ENCODE results near the gene PET100. TPM values are rescaled to one million over a fixed set of nuclear protein-coding genes. Genes with fewer than 3 reads are reported as not detected.
A peak's percentile ranks its signal among the peaks of the same experiment; 100 is the strongest.

PET100 gene
- total and polyA plus RNA-seq, 3 experiments from 2014 or later, result 110 to 297 (median 110) TPM

DNA sequence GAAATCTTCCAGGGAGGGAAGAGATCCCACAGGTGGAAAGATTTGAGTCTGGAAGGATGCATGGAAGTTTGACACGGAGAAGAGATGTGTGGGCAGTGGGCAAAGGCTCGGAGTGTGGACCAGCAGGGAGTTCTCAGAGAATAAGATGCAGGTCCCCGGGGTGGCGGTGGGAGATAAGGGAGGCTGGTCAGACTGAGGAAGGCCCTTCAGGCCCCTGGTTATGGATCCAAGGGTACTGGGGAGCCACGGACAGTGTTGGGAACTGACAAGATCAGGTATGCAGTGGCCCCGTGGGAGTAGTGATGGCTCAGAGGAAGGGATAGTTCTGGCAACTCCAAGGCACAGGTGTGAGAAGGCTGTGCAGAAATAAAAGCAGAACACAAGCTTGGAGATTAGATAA, 31.4 kb upstream of the PET100 start:
- H3K27ac ChIP-seq (ENCODE audit: low read depth, low read length), result no peak overlapping the region
- CTCF ChIA-PET, result no interaction called here
- peaks cover 38 to 43% of the 10 kb centered on the region in 2 donors for H3K27me3 Mint-ChIP-seq
- POLR2A ChIA-PET, result no interaction called here
- H3K9me3 Mint-ChIP-seq, result no peaks in the 10 kb centered on the region
- H3K36me3 Mint-ChIP-seq, result peaks cover 0 to 2% (median 0%) of the 10 kb centered on the region in 3 donors
- H3K27me3 ChIP-seq (ENCODE audit: insufficient read depth, low read length, poor library complexity, severe bottlenecking), result peaks cover 18% of the 10 kb centered on the region
- H3K36me3 ChIP-seq (ENCODE audit: insufficient read depth, low read length), result no peaks in the 10 kb centered on the region
- H3K4me1 Mint-ChIP-seq, result peaks cover 5 to 8% (median 5%) of the 10 kb centered on the region in 3 donors
- H3K4me3 ChIP-seq (ENCODE audit: low read length), result no peak overlapping the region
- no peak for DNase-seq
- H3K9me3 ChIP-seq (ENCODE audit: low read length), result no peaks in the 10 kb centered on the region
- H3K4me1 ChIP-seq (ENCODE audit: insufficient read depth, low read length), result no peaks in the 10 kb centered on the region
- peak overlapping the region in 2 of 7 donors; percentile 37 to 60 for H3K4me3 Mint-ChIP-seq
- no peak overlapping the region for H3K27ac Mint-ChIP-seq

- H3K4me3 Mint-ChIP-seq, result no peak overlapping the region
- no peak for DNase-seq
- peaks cover 18% of the 10 kb centered on the region for H3K27me3 ChIP-seq (ENCODE audit: insufficient read depth, low read length, poor library complexity, severe bottlenecking)
These were observed 28.9 kb upstream of the PET100 start for GRCh38 chr19:7600721-7601120.

GRCh38 chr19:7602240-7602934, 27.2 kb upstream of the PET100 start:
- Histone ChIP-seq H3K4me1 (ENCODE audit: insufficient read depth, low read length) (no peaks in the 10 kb centered on the region), H3K27ac (ENCODE audit: low read depth, low read length) (no peak overlapping the region), H3K36me3 (ENCODE audit: insufficient read depth, low read length) (no peaks in the 10 kb centered on the region), H3K9me3 (ENCODE audit: low read length) (no peaks in the 10 kb centered on the region), H3K27me3 (ENCODE audit: insufficient read depth, low read length, poor library complexity, severe bottlenecking) (peaks cover 7% of the 10 kb centered on the region), H3K4me3 (ENCODE audit: low read length) (no peak overlapping the region)
- Mint-ChIP-seq H3K4me3 (no peak overlapping the region), H3K27me3 (peaks cover 12 to 29% of the 10 kb centered on the region in 2 donors), H3K36me3 (no peaks in the 10 kb centered on the region), H3K27ac (peak overlapping the region in 1 of 8 donors; percentile 16), H3K4me1 (no peaks in the 10 kb centered on the region), H3K9me3 (peaks cover 0 to 2% (median 0%) of the 10 kb centered on the region in 5 donors)
- CTCF ChIA-PET, result no interaction called here
- POLR2A ChIA-PET, result no interaction called here
- DNase-seq, result no peak

More at GRCh38 chr19:7600721-7601120, 28.9 kb upstream of the PET100 start:
- Mint-ChIP-seq H3K27me3 (peaks cover 17 to 34% of the 10 kb centered on the region in 2 donors), H3K36me3 (no peaks in the 10 kb centered on the region), H3K4me1 (peaks cover 0 to 4% (median 2%) of the 10 kb centered on the region in 3 donors), H3K9me3 (no peaks in the 10 kb centered on the region), H3K27ac (no peak overlapping the region)
- Histone ChIP-seq H3K27ac (ENCODE audit: low read depth, low read length) (no peak overlapping the region), H3K4me1 (ENCODE audit: insufficient read depth, low read length) (no peaks in the 10 kb centered on the region), H3K9me3 (ENCODE audit: low read length) (no peaks in the 10 kb centered on the region), H3K36me3 (ENCODE audit: insufficient read depth, low read length) (no peaks in the 10 kb centered on the region), H3K4me3 (ENCODE audit: low read length) (no peak overlapping the region)
- POLR2A ChIA-PET, result no interaction called here
- CTCF ChIA-PET, result no interaction called here

GRCh38 chr19:7602935-7603497, 26.6 kb upstream of the PET100 start:
- Mint-ChIP-seq H3K9me3 (peaks cover 0 to 2% (median 0%) of the 10 kb centered on the region in 5 donors), H3K4me1 (no peaks in the 10 kb centered on the region), H3K27me3 (peaks cover 6 to 23% of the 10 kb centered on the region in 2 donors), H3K36me3 (no peaks in the 10 kb centered on the region), H3K4me3 (no peak overlapping the region), H3K27ac (no peak overlapping the region)
- Histone ChIP-seq H3K27me3 (ENCODE audit: insufficient read depth, low read length, poor library complexity, severe bottlenecking) (peaks cover 2% of the 10 kb centered on the region), H3K9me3 (ENCODE audit: low read length) (no peaks in the 10 kb centered on the region), H3K4me1 (ENCODE audit: insufficient read depth, low read length) (no peaks in the 10 kb centered on the region), H3K36me3 (ENCODE audit: insufficient read depth, low read length) (no peaks in the 10 kb centered on the region), H3K27ac (ENCODE audit: low read depth, low read length) (no peak overlapping the region), H3K4me3 (ENCODE audit: low read length) (no peak overlapping the region)
- no peak for DNase-seq
- ChIA-PET CTCF (no interaction called here), POLR2A (no interaction called here)

DNA sequence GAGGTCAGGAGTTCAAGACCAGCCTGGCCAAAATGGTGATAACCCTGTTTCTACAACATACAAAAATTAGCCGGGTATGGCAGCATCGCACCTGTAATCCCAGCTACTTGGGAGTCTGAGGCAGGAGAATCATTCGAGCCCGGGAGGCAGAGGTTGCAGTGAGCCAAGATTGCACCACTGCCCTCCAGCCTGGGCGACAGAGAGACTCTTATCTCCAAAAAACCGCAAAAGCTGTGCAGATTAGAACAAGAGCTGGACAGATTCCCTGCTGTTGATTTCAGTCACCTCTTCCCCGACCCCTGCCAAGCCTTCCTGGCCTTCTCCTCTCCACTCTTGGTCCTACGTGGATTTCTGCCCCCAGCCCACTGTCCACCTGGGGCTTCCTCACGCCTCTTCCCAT, 25.7 kb upstream of the PET100 start:
- Histone ChIP-seq H3K27ac (ENCODE audit: low read depth, low read length) (no peak overlapping the region), H3K4me1 (ENCODE audit: insufficient read depth, low read length) (no peaks in the 10 kb centered on the region), H3K27me3 (ENCODE audit: insufficient read depth, low read length, poor library complexity, severe bottlenecking) (no peaks in the 10 kb centered on the region), H3K9me3 (ENCODE audit: low read length) (no peaks in the 10 kb centered on the region), H3K36me3 (ENCODE audit: insufficient read depth, low read length) (no peaks in the 10 kb centered on the region), H3K4me3 (ENCODE audit: low read length) (no peak overlapping the region)
- CTCF ChIA-PET, result interaction anchor here (0.9 kb wide), 1 partner anchor 36 kb away, joined by 3 read pairs; no protein-coding TSS in a partner anchor
- no peaks in the 10 kb centered on the region for H3K36me3 Mint-ChIP-seq
- DNase-seq, result no peak
- POLR2A ChIA-PET, result no interaction called here
- peaks cover 0 to 2% (median 0%) of the 10 kb centered on the region in 5 donors for H3K9me3 Mint-ChIP-seq
- no peak overlapping the region for H3K27ac Mint-ChIP-seq
- peaks cover 2 to 23% of the 10 kb centered on the region in 2 donors for H3K27me3 Mint-ChIP-seq
- no peak overlapping the region for H3K4me3 Mint-ChIP-seq
- no peaks in the 10 kb centered on the region for H3K4me1 Mint-ChIP-seq

DNA sequence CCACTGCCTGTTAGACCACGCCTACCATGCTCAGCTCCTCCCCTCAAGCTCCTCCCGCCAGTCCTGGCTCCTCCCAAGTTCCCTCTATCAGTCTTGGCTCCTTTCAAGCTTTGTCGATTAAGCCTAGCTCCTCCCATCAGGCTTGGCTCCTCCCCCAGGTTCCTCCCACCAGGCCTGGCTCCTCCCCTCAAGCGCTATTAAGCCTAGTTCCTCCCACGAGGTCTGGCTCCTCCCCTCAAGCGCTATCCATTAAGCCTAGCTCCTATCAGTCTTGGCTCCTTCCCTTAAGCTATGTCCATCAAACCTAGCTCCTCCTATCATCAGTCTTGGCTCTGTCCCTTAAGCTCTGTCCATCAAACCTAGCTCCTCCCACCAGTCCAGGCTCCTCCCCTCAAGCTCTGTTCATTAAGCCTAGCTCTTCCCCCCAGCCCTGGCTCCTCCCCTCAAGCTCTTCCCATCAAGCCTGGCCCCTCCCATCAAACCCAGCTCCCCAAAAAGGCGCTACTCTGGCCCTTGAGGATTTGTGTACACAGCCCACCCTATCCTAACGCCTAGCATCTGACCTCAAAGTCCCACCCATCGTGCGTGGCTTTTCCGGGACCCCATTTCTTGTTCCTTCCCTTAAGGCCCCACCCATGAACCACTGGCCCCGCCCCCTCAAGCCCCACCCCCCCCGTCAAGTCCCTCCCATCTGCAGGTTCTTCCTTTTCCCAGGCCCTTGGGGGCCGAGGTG, 23.9 kb upstream of the PET100 start:
- Histone ChIP-seq H3K36me3 (ENCODE audit: insufficient read depth, low read length) (no peaks in the 10 kb centered on the region), H3K9me3 (ENCODE audit: low read length) (no peaks in the 10 kb centered on the region), H3K27me3 (ENCODE audit: insufficient read depth, low read length, poor library complexity, severe bottlenecking) (no peaks in the 10 kb centered on the region), H3K4me3 (ENCODE audit: low read length) (no peak overlapping the region), H3K27ac (ENCODE audit: low read depth, low read length) (no peak overlapping the region), H3K4me1 (ENCODE audit: insufficient read depth, low read length) (no peaks in the 10 kb centered on the region)
- Mint-ChIP-seq H3K4me3 (no peak overlapping the region), H3K27me3 (peaks cover 2 to 23% of the 10 kb centered on the region in 2 donors), H3K9me3 (peaks cover 0 to 2% (median 0%) of the 10 kb centered on the region in 5 donors), H3K27ac (no peak overlapping the region), H3K4me1 (no peaks in the 10 kb centered on the region), H3K36me3 (no peaks in the 10 kb centered on the region)
- DNase-seq, result no peak
- CTCF ChIA-PET, result no interaction called here
- POLR2A ChIA-PET, result no interaction called here

GRCh38 chr19:7606289-7606688, 23.3 kb upstream of the PET100 start:
- H3K4me1 ChIP-seq (ENCODE audit: insufficient read depth, low read length), result no peaks in the 10 kb centered on the region
- no peak overlapping the region for H3K4me3 Mint-ChIP-seq
- no peaks in the 10 kb centered on the region for H3K9me3 ChIP-seq (ENCODE audit: low read length)
- H3K27ac Mint-ChIP-seq, result no peak overlapping the region
- no peak overlapping the region for H3K4me3 ChIP-seq (ENCODE audit: low read length)
- peaks cover 2 to 23% of the 10 kb centered on the region in 2 donors for H3K27me3 Mint-ChIP-seq
- DNase-seq, result no peak
- ChIA-PET POLR2A (no interaction called here), CTCF (no interaction called here)
- H3K4me1 Mint-ChIP-seq, result no peaks in the 10 kb centered on the region
- no peaks in the 10 kb centered on the region for H3K27me3 ChIP-seq (ENCODE audit: insufficient read depth, low read length, poor library complexity, severe bottlenecking)
- H3K36me3 Mint-ChIP-seq, result no peaks in the 10 kb centered on the region
- H3K36me3 ChIP-seq (ENCODE audit: insufficient read depth, low read length), result no peaks in the 10 kb centered on the region
- H3K27ac ChIP-seq (ENCODE audit: low read depth, low read length), result no peak overlapping the region
- peaks cover 0 to 2% (median 0%) of the 10 kb centered on the region in 5 donors for H3K9me3 Mint-ChIP-seq

DNA sequence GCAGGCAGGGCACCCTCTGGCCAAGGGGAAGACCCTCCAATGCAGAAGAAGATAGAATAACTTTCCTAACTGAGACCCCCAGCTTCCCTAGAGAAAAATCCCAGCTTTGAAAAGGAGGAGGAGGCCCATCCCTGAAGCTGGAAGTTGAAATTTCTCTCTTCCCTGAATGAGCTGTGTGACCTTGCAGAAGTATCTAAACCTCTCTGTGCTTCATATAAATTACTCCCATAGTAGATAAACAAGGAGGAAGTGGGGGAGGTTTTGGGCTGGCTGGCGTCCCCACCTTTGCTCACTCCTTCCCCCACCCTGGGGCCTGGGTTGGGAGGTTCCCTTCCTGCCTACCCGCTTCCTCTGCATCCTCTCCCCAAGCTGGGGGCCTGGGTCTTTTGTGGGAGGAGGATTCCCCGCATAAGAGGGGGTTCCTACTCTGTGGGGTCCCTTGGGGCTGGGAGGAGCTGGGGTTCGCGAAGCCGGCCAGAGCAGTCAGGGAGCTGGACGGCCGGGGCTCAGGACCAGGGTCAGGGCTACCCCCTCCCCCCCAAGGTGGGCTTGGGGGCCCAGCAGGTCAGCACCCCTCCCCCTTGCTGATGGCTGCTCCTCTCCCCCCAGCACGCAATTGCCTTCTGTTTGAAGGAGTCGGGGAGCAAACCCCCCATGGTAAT, 22.2 kb upstream of the PET100 start:
- no peak overlapping the region for H3K4me3 Mint-ChIP-seq
- no peaks in the 10 kb centered on the region for H3K4me1 Mint-ChIP-seq
- peaks cover 2 to 18% of the 10 kb centered on the region in 2 donors for H3K27me3 Mint-ChIP-seq
- peaks cover 0 to 2% (median 0%) of the 10 kb centered on the region in 5 donors for H3K9me3 Mint-ChIP-seq
- no peak overlapping the region for H3K4me3 ChIP-seq (ENCODE audit: low read length)
- H3K27me3 ChIP-seq (ENCODE audit: insufficient read depth, low read length, poor library complexity, severe bottlenecking), result no peaks in the 10 kb centered on the region
- ChIA-PET CTCF (no interaction called here), POLR2A (no interaction called here)
- DNase-seq, result no peak
- H3K27ac ChIP-seq (ENCODE audit: low read depth, low read length), result no peak overlapping the region
- H3K36me3 Mint-ChIP-seq, result no peaks in the 10 kb centered on the region
- no peaks in the 10 kb centered on the region for H3K9me3 ChIP-seq (ENCODE audit: low read length)
- no peaks in the 10 kb centered on the region for H3K4me1 ChIP-seq (ENCODE audit: insufficient read depth, low read length)
- H3K36me3 ChIP-seq (ENCODE audit: insufficient read depth, low read length), result no peaks in the 10 kb centered on the region
- no peak overlapping the region for H3K27ac Mint-ChIP-seq
